CD4-positive, alpha-beta T cell (primary cell): ENCODE results near the gene ELF2. TPM values are rescaled to one million over a fixed set of nuclear protein-coding genes. Genes with fewer than 3 reads are reported as not detected.
"Not testable (repeated sequence)": the region's sequence is repeated elsewhere in the genome, so short reads cannot be mapped to it uniquely, and the experiment has no call there.

Experiments used
- ATAC-seq: fragments of 200-7000 bp; cut with Tn5 transposase; one replicate; pipeline ENCODE4 v1.10.0; 2022; ENCODE audit warnings: mild to moderate bottlenecking; ENCODE audit not compliant: poor library complexity
- CTCF ChIA-PET: fragments of 350-600 bp; sonication (Branson Sonifier 250); formaldehyde crosslinking; loops from one replicate; lab custom pipeline; 2021; ENCODE audit warnings: antibody characterized with exemption, inconsistent platforms; lab: Charles Lee
- POLR2A ChIA-PET: fragments of 350-600 bp; sonication (Branson Sonifier 250); formaldehyde crosslinking; loops from one replicate; lab custom pipeline; 2021; ENCODE audit warnings: antibody characterized with exemption, inconsistent platforms; lab: Charles Lee
- DNase-seq, 14 experiments: peaks; one replicate each; pipeline ENCODE4 v3.0.0-alpha.2; 2013 to 2020; ENCODE audit warnings: mixed read lengths in 2 of 14
- H3K27ac ChIP-seq, 2 donors: one replicate each; pipeline versions ENCODE4 v1.5.1 to v1.7.0; 2013; ENCODE audit warnings: low read length in 2 of 2, low read depth in 1 of 2, mild to moderate bottlenecking in 1 of 2
- H3K27me3 ChIP-seq, 2 experiments: 1 replicate in 1 of 2; 2 replicates in 1 of 2; pipeline versions ENCODE4 v1.6.1 to v1.7.0; 2013; ENCODE audit warnings: low read length in 2 of 2, control low read depth in 1 of 2, mild to moderate bottlenecking in 1 of 2, moderate library complexity in 1 of 2; ENCODE audit not compliant: insufficient read depth in 2 of 2, control insufficient read depth in 1 of 2
- H3K36me3 ChIP-seq: one replicate; pipeline ENCODE4 v1.6.1; 2013; ENCODE audit warnings: low read length, control low read depth; ENCODE audit not compliant: insufficient read depth
- H3K4me1 ChIP-seq: one replicate; pipeline ENCODE4 v1.6.1; 2013; ENCODE audit warnings: low read length, control low read depth; ENCODE audit not compliant: insufficient read depth
- H3K4me3 ChIP-seq: one replicate; pipeline ENCODE4 v1.5.1; 2013; ENCODE audit warnings: mild to moderate bottlenecking, low read length, moderate library complexity
- H3K9me3 ChIP-seq, 2 experiments: 1 replicate in 1 of 2; 2 replicates in 1 of 2; pipeline versions ENCODE4 v1.6.1 to v1.7.0; 2013; ENCODE audit warnings: low read length in 2 of 2, mild to moderate bottlenecking in 2 of 2, control low read depth in 1 of 2, moderate library complexity in 1 of 2; ENCODE audit not compliant: control insufficient read depth in 1 of 2, insufficient read depth in 1 of 2
- H3K27ac Mint-ChIP-seq: one replicate; pipeline ENCODE4 v1.8.0; 2020; ENCODE audit warnings: mixed read lengths
- H3K27me3 Mint-ChIP-seq: one replicate; pipeline ENCODE4 v1.8.0; 2021; ENCODE audit warnings: mixed read lengths
- H3K36me3 Mint-ChIP-seq: one replicate; pipeline ENCODE4 v1.8.0; 2021; ENCODE audit warnings: low read depth, mixed read lengths
- H3K4me1 Mint-ChIP-seq: one replicate; pipeline ENCODE4 v1.8.0; 2021; ENCODE audit warnings: low read depth, mixed read lengths
- H3K4me3 Mint-ChIP-seq: one replicate; pipeline ENCODE4 v1.8.0; 2020; ENCODE audit warnings: mild to moderate bottlenecking, mixed read lengths
- H3K9me3 Mint-ChIP-seq: one replicate; pipeline ENCODE4 v1.8.0; 2020; ENCODE audit warnings: mixed read lengths
- CTCF ChIP-seq: fragments of 200-600 bp; IDR thresholded peaks from one replicate; pipeline ENCODE4 v1.8.0; 2022; ENCODE audit warnings: antibody characterized with exemption, mild to moderate bottlenecking
- intact Hi-C, 2 experiments: fragments of 100-400 bp; cut with DNase I in 1 of 2; cut with micrococcal nuclease in 1 of 2; formaldehyde crosslinking; loops; one replicate each; pipeline versions ENCODE4 v1.15.1 to v1.9.0; 2023 to 2025; cut with DNase I, micrococcal nuclease
- total RNA-seq, 174 experiments: library from RNA in 2 of 174; stranded (reverse) in 2 of 174; gene quantifications; one replicate each; pipeline ENCODE4 v1.2.3 and lab custom pipeline; 2021 to 2026

Gene ELF2
- total RNA-seq, 2 experiments from 2014 or later = 83.3 to 84.1 TPM

DNA sequence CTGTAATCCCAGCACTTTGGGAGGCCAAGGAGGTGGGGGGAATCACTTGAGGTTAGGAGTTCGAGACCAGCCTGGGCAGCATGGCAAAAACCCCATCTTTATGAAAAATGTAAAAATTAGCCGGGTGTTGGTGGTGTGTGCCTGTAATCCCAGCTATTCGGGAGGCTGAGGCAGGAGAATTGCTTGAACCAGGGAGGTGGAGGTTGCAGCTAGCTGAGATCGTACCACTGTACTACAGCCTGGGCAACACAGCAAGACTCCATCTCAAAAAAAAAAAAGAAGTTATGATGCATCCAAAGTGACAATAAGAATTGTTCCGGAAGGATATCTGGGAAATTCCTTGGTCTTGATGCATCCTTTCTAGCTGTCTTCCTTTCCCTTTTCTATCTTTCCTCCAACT is 154.2 kb downstream of the ELF2 start:
- H3K27me3 Mint-ChIP-seq = no peaks in the 10 kb centered on the region
- H3K9me3 Mint-ChIP-seq = no peaks in the 10 kb centered on the region
- Histone ChIP-seq H3K27me3 (no peaks in the 10 kb centered on the region), H3K4me1 (no peaks in the 10 kb centered on the region), H3K4me3 (no peak overlapping the region), H3K27ac (no peak overlapping the region), H3K9me3 (no peaks in the 10 kb centered on the region), H3K36me3 (no peaks in the 10 kb centered on the region)
- intact Hi-C loops = no loop called here
- ATAC-seq (no peak), DNase-seq (no peak)
- POLR2A ChIA-PET = no interaction called here
- H3K27ac Mint-ChIP-seq = no peak overlapping the region
- no peak for TF ChIP-seq CTCF
- H3K36me3 Mint-ChIP-seq = no peaks in the 10 kb centered on the region
- H3K4me3 Mint-ChIP-seq = no peak overlapping the region
- CTCF ChIA-PET = interaction anchor here (0.7 kb wide), 1 partner anchor 16 kb away, joined by 3 read pairs; no protein-coding TSS in a partner anchor
- peaks cover 9% of the 10 kb centered on the region for H3K4me1 Mint-ChIP-seq

DNA sequence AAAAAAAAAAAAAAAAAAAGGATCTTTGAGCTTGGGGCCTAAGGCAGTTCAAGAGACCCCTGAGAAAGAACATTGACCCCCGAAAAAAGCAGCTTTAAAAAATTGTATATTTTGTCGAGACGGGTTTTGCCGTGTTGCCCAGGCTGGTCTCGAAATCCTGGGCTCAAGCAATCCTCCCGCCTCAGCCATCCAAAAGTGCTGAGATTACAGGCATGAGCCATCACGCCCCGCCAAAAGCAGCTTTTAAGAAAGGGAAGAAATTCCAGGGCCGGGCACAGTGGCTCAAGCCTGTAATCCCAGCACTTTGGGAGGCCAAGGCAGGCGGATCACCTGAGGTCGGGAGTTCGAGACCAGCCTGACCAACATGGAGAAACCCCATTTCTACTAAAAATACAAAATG is 155.9 kb downstream of the ELF2 start:
- peaks cover 16% of the 10 kb centered on the region for H3K4me1 Mint-ChIP-seq
- H3K4me3 Mint-ChIP-seq, H3K36me3 ChIP-seq, POLR2A ChIA-PET, H3K27ac ChIP-seq, CTCF ChIA-PET, H3K36me3 Mint-ChIP-seq, DNase-seq, H3K27me3 Mint-ChIP-seq, H3K27ac Mint-ChIP-seq, H3K9me3 ChIP-seq, H3K9me3 Mint-ChIP-seq, H3K4me3 ChIP-seq, intact Hi-C loops, ATAC-seq, H3K27me3 ChIP-seq: not testable (repeated sequence)
- H3K4me1 ChIP-seq = peaks cover 11% of the 10 kb centered on the region

GRCh38 chr4:139020384-139020783 is 156.6 kb downstream of the ELF2 start:
- H3K36me3 ChIP-seq = no peaks in the 10 kb centered on the region
- intact Hi-C loops = no loop called here
- H3K27me3 Mint-ChIP-seq = no peaks in the 10 kb centered on the region
- H3K27me3 ChIP-seq = no peaks in the 10 kb centered on the region
- ChIA-PET POLR2A (interaction anchor here (0.6 kb wide), 1 partner anchor 13 kb away, joined by 3 read pairs; no protein-coding TSS in a partner anchor), CTCF (no interaction called here)
- H3K4me1 ChIP-seq = peaks cover 12% of the 10 kb centered on the region
- H3K4me3 Mint-ChIP-seq = no peak overlapping the region
- no peaks in the 10 kb centered on the region for H3K9me3 ChIP-seq
- peaks cover 3% of the 10 kb centered on the region for H3K36me3 Mint-ChIP-seq
- no peak overlapping the region for H3K27ac ChIP-seq
- H3K4me3 ChIP-seq = no peak overlapping the region
- peaks cover 17% of the 10 kb centered on the region for H3K4me1 Mint-ChIP-seq
- no peak for TF ChIP-seq CTCF
- ATAC-seq = no peak
- DNase-seq = no peak
- H3K27ac Mint-ChIP-seq = no peak overlapping the region
- no peaks in the 10 kb centered on the region for H3K9me3 Mint-ChIP-seq
